Measurements from ENCODE around the gene GNAI1. TPM values are rescaled to one million over a fixed set of nuclear protein-coding genes. Genes with fewer than 3 reads are reported as not detected.

Gene GNAI1
- total and polyA plus RNA-seq, 8 donors: 27.3 to 152 (median 134) TPM

DNA sequence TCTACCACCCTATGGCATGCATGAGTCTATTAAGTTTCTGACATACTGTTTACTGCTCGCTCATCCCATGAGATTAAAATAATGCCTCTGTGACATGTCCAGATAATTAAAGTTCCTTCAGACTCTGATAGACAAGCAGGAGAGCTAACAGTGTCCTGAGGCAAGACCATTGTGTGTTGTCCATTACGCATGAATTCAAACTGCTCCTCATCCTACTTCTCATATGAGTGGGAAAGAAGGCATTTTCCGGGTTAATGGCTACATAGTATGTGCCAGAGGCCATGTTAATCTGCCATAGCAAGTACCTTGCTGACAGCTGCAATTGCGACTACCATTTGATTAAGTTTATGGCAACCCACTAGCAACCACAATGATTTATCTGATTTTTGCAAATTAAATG, 113.3 kb downstream of the GNAI1 start:
- ATAC-seq (no peak), DNase-seq (no peak)
- no peaks in the 10 kb centered on the region for H3K4me1 ChIP-seq
- TF ChIP-seq, protein P1, sequence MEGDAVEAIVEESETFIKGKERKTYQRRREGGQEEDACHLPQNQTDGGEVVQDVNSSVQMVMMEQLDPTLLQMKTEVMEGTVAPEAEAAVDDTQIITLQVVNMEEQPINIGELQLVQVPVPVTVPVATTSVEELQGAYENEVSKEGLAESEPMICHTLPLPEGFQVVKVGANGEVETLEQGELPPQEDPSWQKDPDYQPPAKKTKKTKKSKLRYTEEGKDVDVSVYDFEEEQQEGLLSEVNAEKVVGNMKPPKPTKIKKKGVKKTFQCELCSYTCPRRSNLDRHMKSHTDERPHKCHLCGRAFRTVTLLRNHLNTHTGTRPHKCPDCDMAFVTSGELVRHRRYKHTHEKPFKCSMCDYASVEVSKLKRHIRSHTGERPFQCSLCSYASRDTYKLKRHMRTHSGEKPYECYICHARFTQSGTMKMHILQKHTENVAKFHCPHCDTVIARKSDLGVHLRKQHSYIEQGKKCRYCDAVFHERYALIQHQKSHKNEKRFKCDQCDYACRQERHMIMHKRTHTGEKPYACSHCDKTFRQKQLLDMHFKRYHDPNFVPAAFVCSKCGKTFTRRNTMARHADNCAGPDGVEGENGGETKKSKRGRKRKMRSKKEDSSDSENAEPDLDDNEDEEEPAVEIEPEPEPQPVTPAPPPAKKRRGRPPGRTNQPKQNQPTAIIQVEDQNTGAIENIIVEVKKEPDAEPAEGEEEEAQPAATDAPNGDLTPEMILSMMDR (IDR thresholded peaks at IDR 0.05): no peak
- intact Hi-C loops (cut with DNase I): no loop called here
- H3K27ac ChIP-seq: no peak overlapping the region
- H3K36me3 ChIP-seq: no peaks in the 10 kb centered on the region
- H3K4me3 ChIP-seq: no peak overlapping the region
- no peaks in the 10 kb centered on the region for H3K9me3 ChIP-seq
- no peaks in the 10 kb centered on the region for H3K27me3 ChIP-seq

DNA sequence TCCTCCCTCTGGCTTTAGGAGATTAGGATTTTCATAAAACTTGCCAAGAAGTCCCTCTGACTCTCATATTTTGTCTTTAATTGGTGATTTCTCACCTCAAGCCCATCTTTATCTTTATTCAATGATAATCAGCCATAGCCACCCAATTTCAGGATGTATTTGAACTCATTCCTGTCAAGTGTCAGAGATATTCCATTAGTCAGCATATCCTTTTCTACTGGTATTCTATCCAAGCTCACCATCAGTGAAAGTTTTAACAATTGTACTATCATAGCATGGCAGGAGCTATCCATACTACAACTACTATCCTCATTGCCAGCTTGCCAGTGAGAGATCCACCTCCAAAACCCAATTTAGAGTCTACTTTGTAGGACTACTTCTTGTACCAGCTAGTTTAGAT, 114.6 kb downstream of the GNAI1 start:
- Histone ChIP-seq H3K4me1 (no peaks in the 10 kb centered on the region), H3K9me3 (no peaks in the 10 kb centered on the region), H3K36me3 (no peaks in the 10 kb centered on the region), H3K27ac (no peak overlapping the region), H3K27me3 (no peaks in the 10 kb centered on the region), H3K4me3 (no peak overlapping the region)
- ATAC-seq: no peak
- DNase-seq: no peak
- intact Hi-C loops (cut with DNase I): no loop called here
- TF ChIP-seq, protein P1 (IDR thresholded peaks at IDR 0.05): no peak

- intact Hi-C loops (cut with DNase I): no loop called here
- TF ChIP-seq, protein P1 (IDR thresholded peaks at IDR 0.05): no peak
Measured at GRCh38 chr7:80249619-80250295, 115.1 kb downstream of the GNAI1 start.

DNA sequence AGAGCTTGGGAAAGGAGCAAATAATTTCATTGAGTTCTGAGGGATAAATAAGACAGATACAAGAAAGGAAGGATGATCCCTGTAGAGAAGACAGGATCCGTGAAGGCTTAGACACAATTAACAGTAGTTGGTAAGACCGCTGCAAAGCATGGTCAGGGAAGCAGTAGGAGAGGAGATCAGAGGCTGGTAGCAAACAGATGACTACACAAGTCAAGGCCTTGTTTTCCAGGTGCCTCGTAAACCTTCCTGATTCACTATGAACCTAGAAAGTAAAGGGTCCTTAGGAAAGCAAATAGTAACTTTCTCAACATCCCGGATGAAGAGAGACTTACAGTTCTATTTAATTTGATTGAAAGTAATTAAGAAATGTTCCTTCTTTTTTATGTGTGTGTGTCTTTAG, 118.6 kb downstream of the GNAI1 start:
- Histone ChIP-seq H3K27me3 (no peaks in the 10 kb centered on the region), H3K4me3 (no peak overlapping the region), H3K9me3 (no peaks in the 10 kb centered on the region), H3K36me3 (no peaks in the 10 kb centered on the region), H3K4me1 (no peaks in the 10 kb centered on the region), H3K27ac (no peak overlapping the region)
- ATAC-seq: no peak
- TF ChIP-seq, protein P1 (IDR thresholded peaks at IDR 0.05): no peak
- intact Hi-C loops (cut with DNase I): no loop called here
- DNase-seq: no peak

More at GRCh38 chr7:80249619-80250295, 115.1 kb downstream of the GNAI1 start:
- no peaks in the 10 kb centered on the region for H3K4me1 ChIP-seq
- no peaks in the 10 kb centered on the region for H3K9me3 ChIP-seq
- H3K36me3 ChIP-seq: no peaks in the 10 kb centered on the region
- no peaks in the 10 kb centered on the region for H3K27me3 ChIP-seq
- H3K4me3 ChIP-seq: no peak overlapping the region
- DNase-seq: no peak
- ATAC-seq: no peak
- H3K27ac ChIP-seq: no peak overlapping the region

DNA sequence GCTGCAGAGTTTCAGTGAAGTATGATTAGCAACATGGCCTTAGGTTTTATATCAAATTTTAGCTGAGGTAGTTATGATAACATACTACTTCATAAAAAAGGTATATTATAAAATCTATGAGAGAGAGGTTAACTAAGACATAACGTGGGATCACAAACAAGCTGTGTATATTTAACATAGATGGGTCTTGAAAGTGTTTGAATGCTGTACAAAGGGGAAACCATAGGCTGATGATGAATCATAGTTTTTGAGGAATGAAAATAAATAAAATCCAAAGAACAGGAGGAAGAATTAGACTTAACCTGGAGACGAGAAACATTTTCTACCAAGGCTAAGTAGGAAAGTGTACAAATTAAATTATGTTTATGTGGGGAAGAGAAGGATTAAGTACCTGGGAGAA, 119.0 kb downstream of the GNAI1 start:
- intact Hi-C loops (cut with DNase I): no loop called here
- H3K27ac ChIP-seq: no peak overlapping the region
- no peak overlapping the region for H3K4me3 ChIP-seq
- no peaks in the 10 kb centered on the region for H3K27me3 ChIP-seq
- no peak for ATAC-seq
- H3K36me3 ChIP-seq: no peaks in the 10 kb centered on the region
- DNase-seq: no peak
- TF ChIP-seq, protein P1 (IDR thresholded peaks at IDR 0.05): no peak
- H3K4me1 ChIP-seq: no peaks in the 10 kb centered on the region
- H3K9me3 ChIP-seq: no peaks in the 10 kb centered on the region

Data from left lung (tissue), 10 donors.